ENCODE results near the gene ZCCHC3.

Gene ZCCHC3

DNA sequence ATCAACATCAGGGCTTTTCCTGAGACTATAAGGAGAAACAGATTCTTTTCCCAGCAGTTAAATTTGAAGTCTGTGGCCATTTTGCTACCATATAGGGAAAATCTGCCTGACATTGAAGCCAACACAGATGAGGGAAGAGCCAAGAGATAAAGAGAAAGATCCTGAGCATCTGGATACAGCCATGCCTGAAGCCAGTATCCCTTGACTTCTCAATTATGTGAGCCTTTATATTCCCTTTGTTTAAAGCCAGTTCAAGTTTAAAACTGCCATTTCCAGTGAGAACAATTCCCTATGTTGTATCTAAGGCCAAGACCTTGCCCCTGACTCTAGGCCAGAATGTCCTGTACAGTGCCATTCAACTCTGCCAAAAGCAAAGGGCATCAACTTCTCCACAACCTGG lies 45.7 kb downstream of the ZCCHC3 start:
- no peak for DNase-seq (ENCODE audit: low read depth in 2 of 2)

- DNase-seq (ENCODE audit: low read depth in 2 of 2) = no peak
Observed at GRCh38 chr20:346033-346639, 48.8 kb downstream of the ZCCHC3 start.

GRCh38 chr20:346640-347316 lies 49.4 kb downstream of the ZCCHC3 start, which contains the start of gene NRSN2:
Gene NRSN2 (plus strand): TSS chr20:347111. CDS start chr20:349644, 2,533 bp downstream.
- no peak for DNase-seq (ENCODE audit: low read depth in 2 of 2)

DNA sequence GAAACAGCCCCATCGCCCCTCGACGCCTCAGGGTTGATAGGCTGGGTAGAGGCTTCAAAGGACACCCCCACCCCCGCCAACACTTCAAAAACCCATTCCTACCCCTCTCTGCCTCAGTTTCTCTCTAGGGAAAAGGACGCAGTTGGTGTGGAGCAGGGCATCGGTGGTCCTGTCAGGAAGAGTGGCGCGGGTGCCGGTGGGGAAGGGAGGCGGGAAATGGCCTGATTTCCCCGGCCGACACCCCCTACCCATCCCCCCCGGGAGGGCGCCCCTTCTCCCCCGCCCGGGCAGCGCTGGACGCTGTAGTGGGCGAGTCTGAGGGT lies 49.9 kb downstream of the ZCCHC3 start:
- no peak for DNase-seq (ENCODE audit: low read depth in 2 of 2)

- DNase-seq (ENCODE audit: low read depth in 2 of 2) = no peak
Observed at GRCh38 chr20:347640-348484, 50.5 kb downstream of the ZCCHC3 start.

- no peak for DNase-seq (ENCODE audit: low read depth in 2 of 2)
Observed at GRCh38 chr20:348972-349841, 51.8 kb downstream of the ZCCHC3 start.
